NCI-H146 (cell line): Measurements from ENCODE around the gene CD96.

Experiments
- DNase-seq: peaks from one replicate; lab custom pipeline; 2025; lab: John Stamatoyannopoulos, UW

Gene CD96

GRCh38 chr3:111676211-111677006, 134.4 kb downstream of the CD96 start:
- peak; percentile 62 for DNase-seq

- DNase-seq = no peak
These were observed 135.0 kb downstream of the CD96 start for GRCh38 chr3:111677007-111677392.

GRCh38 chr3:111681661-111682426, 139.8 kb downstream of the CD96 start:
- no peak for DNase-seq

DNA sequence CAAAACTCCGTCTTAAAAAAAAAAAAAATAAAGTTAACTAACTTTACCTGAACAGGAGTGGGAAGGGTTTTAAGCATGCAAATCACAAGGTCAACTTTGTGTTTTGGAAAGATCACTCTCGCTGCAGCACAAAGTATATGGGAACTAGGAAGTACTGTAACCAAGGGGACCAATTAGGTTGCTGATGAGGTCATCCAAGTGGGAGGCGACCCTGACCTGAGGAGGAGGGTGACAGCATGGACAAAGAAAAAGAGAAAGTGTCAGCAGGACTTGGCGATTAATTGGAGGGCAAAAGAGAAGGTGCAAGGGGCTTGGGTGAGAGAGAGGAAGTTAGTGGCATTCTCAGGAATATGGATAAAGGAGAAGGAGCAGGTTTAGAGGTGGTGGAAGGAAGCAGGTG, 142.6 kb downstream of the CD96 start:
- DNase-seq = no peak

DNA sequence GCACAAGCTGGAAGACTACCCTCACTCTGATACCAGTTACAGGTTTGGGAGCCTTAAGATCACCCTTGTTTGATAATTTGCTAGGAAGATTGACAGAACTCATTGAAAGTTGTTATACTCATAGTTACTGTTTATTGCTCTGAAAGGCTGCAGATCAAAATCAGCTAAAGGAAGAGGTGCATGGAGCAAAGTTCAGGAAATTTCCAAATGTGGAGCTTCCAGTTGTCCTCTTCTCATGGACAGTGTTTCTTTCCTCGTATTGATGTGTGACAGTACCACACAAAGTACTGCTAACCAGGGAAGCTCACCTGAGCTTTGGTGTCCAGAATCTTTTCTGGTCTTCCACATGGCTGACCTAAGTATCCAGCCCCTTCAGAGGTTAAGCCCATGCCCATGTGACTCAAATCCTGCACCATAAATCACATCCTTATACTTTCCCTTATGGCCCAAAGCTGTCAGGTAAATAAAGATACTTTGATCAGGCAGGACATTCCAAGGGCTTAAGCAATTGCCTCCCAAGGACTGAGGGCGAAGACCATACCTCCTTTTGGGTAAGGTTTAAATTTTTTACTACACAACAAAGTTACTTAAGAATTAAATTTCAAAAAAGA, 146.3 kb downstream of the CD96 start:
- DNase-seq = no peak

GRCh38 chr3:111690242-111690641, 148.2 kb downstream of the CD96 start:
- DNase-seq = peak; percentile 99

DNA sequence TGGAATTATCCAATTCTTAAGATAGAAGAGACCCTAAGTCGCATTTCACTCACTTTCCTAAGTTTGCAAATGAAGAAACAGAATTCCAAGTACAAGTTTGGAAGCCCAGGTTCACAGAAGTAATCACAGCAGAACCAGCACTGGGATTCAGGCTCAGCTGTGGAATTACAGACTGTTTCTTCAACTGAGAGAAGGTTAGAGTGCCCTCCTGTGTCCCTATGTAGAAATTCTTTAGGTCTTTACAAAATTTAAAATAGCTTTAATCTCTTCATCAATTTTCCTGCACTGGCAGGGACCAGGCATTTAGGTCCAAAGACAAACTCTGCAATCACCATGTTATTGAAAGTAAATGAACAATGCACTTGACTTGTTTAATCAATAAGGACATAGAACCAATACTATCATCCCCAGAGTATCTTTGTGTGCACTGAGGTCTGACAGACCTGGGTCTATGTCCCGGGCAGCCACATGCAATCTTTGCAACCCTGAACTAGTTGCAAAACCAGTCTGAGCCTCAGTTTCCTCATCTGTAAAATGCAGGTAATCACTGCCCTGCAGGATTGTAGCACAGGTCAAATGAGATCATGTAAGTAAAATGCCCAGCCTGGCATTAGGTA, 149.4 kb downstream of the CD96 start:
- peak; percentile 78 for DNase-seq

DNA sequence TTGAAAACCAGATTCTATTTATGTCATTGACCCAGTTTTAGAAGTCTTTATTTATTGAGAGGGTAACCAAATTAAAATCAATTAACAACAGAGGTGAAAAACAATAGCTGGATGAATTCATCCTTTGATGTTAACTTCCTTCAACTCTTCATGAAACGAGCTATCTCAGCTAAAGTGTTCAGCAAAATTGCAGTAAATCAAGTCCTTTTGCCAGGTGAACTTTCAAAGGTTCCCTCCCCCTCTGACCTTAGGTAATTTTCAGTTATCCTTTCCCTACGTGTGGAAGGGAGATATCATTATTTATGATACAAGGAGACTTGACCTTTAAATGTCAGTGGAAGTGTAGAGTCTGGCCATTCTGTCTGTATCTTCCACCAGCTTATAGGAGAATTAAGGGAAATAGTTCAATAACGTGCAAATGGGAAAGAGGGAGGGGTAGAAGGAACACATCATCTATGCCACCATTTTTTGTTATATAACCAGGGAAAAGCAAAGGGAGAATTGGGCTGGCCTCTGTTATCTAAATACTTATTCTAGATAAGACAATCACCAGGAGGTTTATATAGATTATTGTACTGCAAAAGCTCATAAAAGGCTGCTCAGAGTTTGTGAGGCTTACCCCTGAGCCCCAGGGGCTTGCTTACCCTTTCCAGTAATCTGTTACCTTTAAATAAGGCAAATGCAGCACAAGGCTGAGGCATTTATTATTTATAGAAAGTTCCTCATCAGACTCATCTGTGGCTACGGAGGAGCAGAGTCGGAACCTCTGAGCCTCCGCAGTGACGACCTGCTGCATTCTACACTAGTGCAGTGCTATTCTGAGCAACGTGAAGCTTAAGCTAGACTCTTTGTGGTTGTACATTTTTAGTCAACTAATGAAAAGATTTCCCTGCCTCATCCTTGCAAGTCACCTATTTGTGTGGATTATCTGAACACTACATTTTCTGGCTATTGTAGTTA, 150.9 kb downstream of the CD96 start:
- peak; percentile 43 for DNase-seq

- no peak for DNase-seq
These were observed 152.5 kb downstream of the CD96 start for GRCh38 chr3:111694471-111694870.

- DNase-seq = no peak
These were observed 153.7 kb downstream of the CD96 start for GRCh38 chr3:111695636-111696117.

DNA sequence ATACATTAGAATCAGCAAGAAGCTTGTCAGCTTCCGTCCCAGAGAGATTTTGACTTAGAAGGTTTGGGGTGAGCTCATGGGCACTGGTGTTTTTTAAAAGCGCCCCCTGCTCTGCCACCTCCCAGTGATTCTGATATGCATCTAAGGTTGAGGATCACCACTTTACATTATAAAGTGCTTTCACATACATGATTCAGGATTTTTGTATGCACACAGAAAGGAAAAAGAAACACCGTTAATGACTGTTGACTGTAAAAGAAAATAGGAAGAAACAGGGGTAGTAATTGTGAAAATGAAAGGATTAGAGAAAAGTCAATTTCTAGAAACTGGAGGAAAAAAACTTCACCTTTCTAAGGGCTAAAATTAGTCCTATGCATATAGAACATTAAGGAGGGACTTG, 158.1 kb downstream of the CD96 start:
- no peak for DNase-seq

GRCh38 chr3:111701292-111701906, 159.4 kb downstream of the CD96 start:
- no peak for DNase-seq
